ENCODE results near the gene OR10A4. TPM values are rescaled to one million over a fixed set of nuclear protein-coding genes. Genes with fewer than 3 reads are reported as not detected.

The OR10A4 gene
- total RNA-seq = not detected
- not detected for polyA plus RNA-seq

GRCh38 chr11:6876325-6876724, at the start of gene OR10A4:
OR10A4 (plus strand) TSS chr11:6876625; CDS start chr11:6876648, 23 bp downstream.
- H3K27me3 Mint-ChIP-seq = peaks cover 4% of the 10 kb centered on the region

GRCh38 chr11:6828103-6828502, 48.3 kb upstream of the OR10A4 start:
- H3K36me3 ChIP-seq (ENCODE audit: control insufficient read depth, insufficient read depth, low read length) = no peaks in the 10 kb centered on the region
- Mint-ChIP-seq H3K36me3 (no peaks in the 10 kb centered on the region), H3K4me1 (no peaks in the 10 kb centered on the region), H3K9me3 (no peaks in the 10 kb centered on the region), H3K27me3 (peaks cover 14% of the 10 kb centered on the region), H3K27ac (no peak overlapping the region), H3K4me3 (no peak overlapping the region)
- no peak for DNase-seq
- no peaks in the 10 kb centered on the region for H3K9me3 ChIP-seq (ENCODE audit: control insufficient read depth in 2 of 2, low read length in 2 of 2)
- no peak for ATAC-seq (ENCODE audit: low read depth in 2 of 2)
- no peak overlapping the region for H3K4me3 ChIP-seq (ENCODE audit: low read depth, low read length)
- no peaks in the 10 kb centered on the region for H3K4me1 ChIP-seq (ENCODE audit: control insufficient read depth, insufficient read depth, low read length, poor library complexity, severe bottlenecking)
- no peaks in the 10 kb centered on the region for H3K27me3 ChIP-seq (ENCODE audit: control insufficient read depth, insufficient read depth, low read length)
- H3K27ac ChIP-seq (ENCODE audit: insufficient read depth, low read length, poor library complexity, severe bottlenecking) = no peak overlapping the region

More at GRCh38 chr11:6876325-6876724, at the start of gene OR10A4:
- Histone ChIP-seq H3K4me3 (ENCODE audit: low read depth, low read length) (no peak within 1 kb of the TSS), H3K9me3 (ENCODE audit: control insufficient read depth in 2 of 2, low read length in 2 of 2) (no peaks in the 10 kb centered on the region), H3K4me1 (ENCODE audit: control insufficient read depth, insufficient read depth, low read length, poor library complexity, severe bottlenecking) (no peaks in the 10 kb centered on the region), H3K27ac (ENCODE audit: insufficient read depth, low read length, poor library complexity, severe bottlenecking) (no peak within 1 kb of the TSS), H3K27me3 (ENCODE audit: control insufficient read depth, insufficient read depth, low read length) (no peaks in the 10 kb centered on the region), H3K36me3 (ENCODE audit: control insufficient read depth, insufficient read depth, low read length) (no peaks in the 10 kb centered on the region)
- Mint-ChIP-seq H3K27ac (no peak within 1 kb of the TSS), H3K9me3 (peaks cover 0 to 1% (median 0%) of the 10 kb centered on the region in 7 donors), H3K36me3 (no peaks in the 10 kb centered on the region), H3K4me1 (no peaks in the 10 kb centered on the region), H3K4me3 (no peak within 1 kb of the TSS)
- ATAC-seq (ENCODE audit: low read depth in 2 of 2) (no peak), DNase-seq (no peak)

- Histone ChIP-seq H3K27ac (ENCODE audit: insufficient read depth, low read length, poor library complexity, severe bottlenecking) (no peak overlapping the region), H3K9me3 (ENCODE audit: control insufficient read depth in 2 of 2, low read length in 2 of 2) (no peaks in the 10 kb centered on the region), H3K4me3 (ENCODE audit: low read depth, low read length) (no peak overlapping the region), H3K36me3 (ENCODE audit: control insufficient read depth, insufficient read depth, low read length) (no peaks in the 10 kb centered on the region), H3K4me1 (ENCODE audit: control insufficient read depth, insufficient read depth, low read length, poor library complexity, severe bottlenecking) (no peaks in the 10 kb centered on the region), H3K27me3 (ENCODE audit: control insufficient read depth, insufficient read depth, low read length) (no peaks in the 10 kb centered on the region)
- Mint-ChIP-seq H3K4me1 (no peaks in the 10 kb centered on the region), H3K9me3 (peaks cover 0 to 2% (median 0%) of the 10 kb centered on the region in 7 donors), H3K27ac (peak overlapping the region in 1 of 3 donors; percentile 53), H3K27me3 (peaks cover 21% of the 10 kb centered on the region), H3K36me3 (no peaks in the 10 kb centered on the region), H3K4me3 (no peak overlapping the region)
- DNase-seq (no peak), ATAC-seq (ENCODE audit: low read depth in 2 of 2) (no peak)
Measured at GRCh38 chr11:6833356-6833755, 43.1 kb upstream of the OR10A4 start.

- Histone ChIP-seq H3K4me1 (ENCODE audit: control insufficient read depth, insufficient read depth, low read length, poor library complexity, severe bottlenecking) (no peaks in the 10 kb centered on the region), H3K27me3 (ENCODE audit: control insufficient read depth, insufficient read depth, low read length) (no peaks in the 10 kb centered on the region), H3K36me3 (ENCODE audit: control insufficient read depth, insufficient read depth, low read length) (no peaks in the 10 kb centered on the region), H3K27ac (ENCODE audit: insufficient read depth, low read length, poor library complexity, severe bottlenecking) (no peak overlapping the region), H3K9me3 (ENCODE audit: control insufficient read depth in 2 of 2, low read length in 2 of 2) (no peaks in the 10 kb centered on the region), H3K4me3 (ENCODE audit: low read depth, low read length) (no peak overlapping the region)
- Mint-ChIP-seq H3K27me3 (peaks cover 18% of the 10 kb centered on the region), H3K4me3 (no peak overlapping the region), H3K27ac (no peak overlapping the region), H3K36me3 (no peaks in the 10 kb centered on the region), H3K4me1 (no peaks in the 10 kb centered on the region), H3K9me3 (peaks cover 0 to 2% (median 0%) of the 10 kb centered on the region in 7 donors)
- no peak for DNase-seq
- ATAC-seq (ENCODE audit: low read depth in 2 of 2) = no peak
Measured at GRCh38 chr11:6834021-6834420, 42.4 kb upstream of the OR10A4 start.

GRCh38 chr11:6841694-6842093, 34.7 kb upstream of the OR10A4 start:
- H3K4me3 Mint-ChIP-seq = no peak overlapping the region
- no peaks in the 10 kb centered on the region for H3K4me1 ChIP-seq (ENCODE audit: control insufficient read depth, insufficient read depth, low read length, poor library complexity, severe bottlenecking)
- no peaks in the 10 kb centered on the region for H3K4me1 Mint-ChIP-seq
- no peaks in the 10 kb centered on the region for H3K9me3 ChIP-seq (ENCODE audit: control insufficient read depth in 2 of 2, low read length in 2 of 2)
- no peak overlapping the region for H3K27ac Mint-ChIP-seq
- H3K27ac ChIP-seq (ENCODE audit: insufficient read depth, low read length, poor library complexity, severe bottlenecking) = no peak overlapping the region
- peaks cover 4% of the 10 kb centered on the region for H3K27me3 ChIP-seq (ENCODE audit: control insufficient read depth, insufficient read depth, low read length)
- ATAC-seq (ENCODE audit: low read depth in 2 of 2) (no peak), DNase-seq (no peak)
- H3K36me3 ChIP-seq (ENCODE audit: control insufficient read depth, insufficient read depth, low read length) = no peaks in the 10 kb centered on the region
- H3K36me3 Mint-ChIP-seq = no peaks in the 10 kb centered on the region
- H3K9me3 Mint-ChIP-seq = peaks cover 0 to 2% (median 0%) of the 10 kb centered on the region in 7 donors
- peaks cover 10% of the 10 kb centered on the region for H3K27me3 Mint-ChIP-seq
- no peak overlapping the region for H3K4me3 ChIP-seq (ENCODE audit: low read depth, low read length)

- H3K4me1 ChIP-seq (ENCODE audit: control insufficient read depth, insufficient read depth, low read length, poor library complexity, severe bottlenecking) = no peaks in the 10 kb centered on the region
- ATAC-seq (ENCODE audit: low read depth in 2 of 2) (no peak), DNase-seq (no peak)
- H3K27ac Mint-ChIP-seq = no peak overlapping the region
- H3K27ac ChIP-seq (ENCODE audit: insufficient read depth, low read length, poor library complexity, severe bottlenecking) = no peak overlapping the region
- no peak overlapping the region for H3K4me3 ChIP-seq (ENCODE audit: low read depth, low read length)
- H3K9me3 ChIP-seq (ENCODE audit: control insufficient read depth in 2 of 2, low read length in 2 of 2) = no peaks in the 10 kb centered on the region
- peaks cover 0 to 2% (median 0%) of the 10 kb centered on the region in 7 donors for H3K9me3 Mint-ChIP-seq
- no peaks in the 10 kb centered on the region for H3K36me3 Mint-ChIP-seq
- H3K27me3 Mint-ChIP-seq = peaks cover 4% of the 10 kb centered on the region
- peaks cover 4% of the 10 kb centered on the region for H3K27me3 ChIP-seq (ENCODE audit: control insufficient read depth, insufficient read depth, low read length)
- no peaks in the 10 kb centered on the region for H3K36me3 ChIP-seq (ENCODE audit: control insufficient read depth, insufficient read depth, low read length)
- H3K4me3 Mint-ChIP-seq = no peak overlapping the region
- no peaks in the 10 kb centered on the region for H3K4me1 Mint-ChIP-seq
Measured at GRCh38 chr11:6843670-6844069, 32.8 kb upstream of the OR10A4 start.

GRCh38 chr11:6844356-6844755, 32.1 kb upstream of the OR10A4 start:
- Mint-ChIP-seq H3K27me3 (no peaks in the 10 kb centered on the region), H3K9me3 (peaks cover 0 to 2% (median 0%) of the 10 kb centered on the region in 7 donors), H3K4me1 (no peaks in the 10 kb centered on the region), H3K4me3 (no peak overlapping the region), H3K27ac (no peak overlapping the region), H3K36me3 (no peaks in the 10 kb centered on the region)
- Histone ChIP-seq H3K27ac (ENCODE audit: insufficient read depth, low read length, poor library complexity, severe bottlenecking) (no peak overlapping the region), H3K4me3 (ENCODE audit: low read depth, low read length) (no peak overlapping the region), H3K9me3 (ENCODE audit: control insufficient read depth in 2 of 2, low read length in 2 of 2) (no peaks in the 10 kb centered on the region), H3K4me1 (ENCODE audit: control insufficient read depth, insufficient read depth, low read length, poor library complexity, severe bottlenecking) (no peaks in the 10 kb centered on the region), H3K36me3 (ENCODE audit: control insufficient read depth, insufficient read depth, low read length) (no peaks in the 10 kb centered on the region), H3K27me3 (ENCODE audit: control insufficient read depth, insufficient read depth, low read length) (peaks cover 4% of the 10 kb centered on the region)
- ATAC-seq (ENCODE audit: low read depth in 2 of 2) (no peak), DNase-seq (no peak)

GRCh38 chr11:6845383-6845782, 31.0 kb upstream of the OR10A4 start, which contains the start of gene OR10A5:
OR10A5 (plus strand) TSS chr11:6845683; CDS start chr11:6845683, 0 bp downstream.
- Mint-ChIP-seq H3K9me3 (peaks cover 0 to 2% (median under 1%) of the 10 kb centered on the region in 7 donors), H3K4me3 (no peak within 1 kb of the TSS), H3K27me3 (no peaks in the 10 kb centered on the region), H3K27ac (no peak within 1 kb of the TSS), H3K36me3 (no peaks in the 10 kb centered on the region), H3K4me1 (no peaks in the 10 kb centered on the region)
- Histone ChIP-seq H3K36me3 (ENCODE audit: control insufficient read depth, insufficient read depth, low read length) (no peaks in the 10 kb centered on the region), H3K27ac (ENCODE audit: insufficient read depth, low read length, poor library complexity, severe bottlenecking) (no peak within 1 kb of the TSS), H3K4me3 (ENCODE audit: low read depth, low read length) (no peak within 1 kb of the TSS), H3K27me3 (ENCODE audit: control insufficient read depth, insufficient read depth, low read length) (peaks cover 4% of the 10 kb centered on the region), H3K9me3 (ENCODE audit: control insufficient read depth in 2 of 2, low read length in 2 of 2) (no peaks in the 10 kb centered on the region), H3K4me1 (ENCODE audit: control insufficient read depth, insufficient read depth, low read length, poor library complexity, severe bottlenecking) (no peaks in the 10 kb centered on the region)
- DNase-seq = no peak
- no peak for ATAC-seq (ENCODE audit: low read depth in 2 of 2)

Data from CD4-positive, CD25-positive, alpha-beta regulatory T cell (primary cell).